GM19239 (cell line): ENCODE results near the gene PDE9A.
"Not testable (repeated sequence)": the region's sequence is repeated elsewhere in the genome, so short reads cannot be mapped to it uniquely, and the experiment has no call there.

Experiments used
- DNase-seq: peaks from one replicate; pipeline ENCODE4 v3.0.0; 2011; ENCODE audit warnings: low spot score; ENCODE audit not compliant: insufficient read length
- FAIRE-seq: peaks from 2 replicates; lab custom pipeline; 2011; peaks lifted over from hg19 to GRCh38; lab: Jason Lieb, UNC

The PDE9A gene

DNA sequence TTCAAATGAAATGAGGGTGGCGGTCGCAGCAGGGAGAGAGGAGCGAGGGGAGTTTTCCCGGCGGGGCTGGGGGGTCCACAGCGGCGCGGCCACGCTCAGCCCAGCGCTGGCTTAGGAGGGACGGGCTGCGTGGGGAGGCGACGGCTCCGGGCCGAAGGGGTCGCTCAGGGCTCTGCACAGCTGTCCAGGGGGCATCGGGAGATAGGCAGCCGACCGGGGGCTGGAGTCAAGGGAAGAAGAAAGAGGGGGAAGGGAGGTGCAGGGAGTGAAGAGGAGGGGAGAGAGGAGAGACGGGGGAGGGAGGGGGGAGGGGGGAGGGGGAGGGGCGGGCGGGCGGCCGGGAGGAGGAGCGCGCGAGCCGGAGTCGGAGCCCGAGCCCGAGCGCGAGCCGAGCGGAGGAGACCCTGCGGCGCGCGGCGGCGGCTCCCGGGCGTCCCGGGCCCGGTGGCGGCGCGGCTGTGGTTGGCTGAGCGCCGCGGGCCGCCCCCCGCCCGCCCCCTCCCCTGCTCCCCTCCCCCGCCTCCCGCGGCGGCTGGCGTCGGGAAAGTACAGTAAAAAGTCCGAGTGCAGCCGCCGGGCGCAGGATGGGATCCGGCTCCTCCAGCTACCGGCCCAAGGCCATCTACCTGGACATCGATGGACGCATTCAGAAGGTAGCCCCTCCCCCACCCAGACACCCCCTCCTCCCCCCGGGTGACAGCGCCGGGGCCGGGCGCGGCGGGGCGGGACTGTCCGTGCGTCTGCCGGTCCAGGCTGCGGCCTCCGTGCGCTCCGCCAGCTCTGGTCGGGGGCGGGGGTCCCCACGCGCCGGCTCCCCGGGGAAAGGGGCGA is at the start of gene PDE9A:
Gene PDE9A, plus strand, starts transcription at position 391 of the 831 bp plus-strand sequence. Its CDS starts 194 bp downstream, at position 585.
- FAIRE-seq (no peak), DNase-seq (no peak)

GRCh38 chr21:42607102-42607501 is 46.3 kb upstream of the PDE9A start:
- DNase-seq (no peak), FAIRE-seq (no peak)

DNA sequence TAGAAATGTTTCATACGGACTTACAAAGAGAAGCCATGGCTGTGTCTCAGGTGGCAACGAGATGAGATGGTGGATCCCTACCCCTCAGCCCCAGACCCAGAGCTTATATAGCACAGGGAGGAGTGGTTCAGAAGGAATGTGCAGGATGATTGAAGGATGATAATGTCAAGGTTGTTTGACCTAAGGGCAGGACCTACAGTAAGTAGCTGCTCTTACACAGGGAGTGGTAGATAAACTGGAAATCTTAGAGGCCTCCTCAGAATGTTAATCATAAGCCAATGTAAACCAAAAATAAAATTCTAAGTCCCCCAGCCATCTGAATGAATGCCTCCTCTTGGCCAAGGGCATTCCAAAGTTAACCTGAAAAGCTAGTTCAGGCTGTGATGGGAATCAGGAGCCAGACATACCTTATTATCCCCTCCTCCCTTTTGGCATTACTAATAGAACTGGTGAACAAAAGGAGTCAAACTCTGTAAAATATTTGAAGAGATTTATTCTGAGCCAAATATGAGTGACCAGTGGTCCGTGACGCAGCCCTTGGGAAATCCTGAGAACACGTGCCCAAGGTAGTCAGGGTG is 45.8 kb upstream of the PDE9A start:
- FAIRE-seq (no peak), DNase-seq (no peak)

DNA sequence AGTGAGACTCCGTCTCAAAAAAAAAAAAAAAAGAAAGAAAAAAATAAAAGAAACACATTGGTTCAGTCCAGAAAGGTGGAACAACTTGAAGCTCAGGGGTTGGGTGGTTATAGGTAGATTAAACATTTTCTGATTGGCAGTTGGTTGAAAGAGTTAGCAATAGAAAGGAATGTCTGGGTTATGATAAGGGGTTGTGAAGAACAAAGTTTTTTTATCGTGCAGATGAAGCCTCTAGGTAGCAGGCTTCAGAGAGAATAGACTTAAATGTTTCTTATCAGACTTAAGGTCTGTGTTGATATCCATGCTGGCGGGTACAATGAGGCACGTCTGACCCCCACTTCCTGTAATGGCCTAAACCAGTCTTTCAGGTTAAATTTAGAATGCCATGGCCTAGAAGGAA is 45.0 kb upstream of the PDE9A start:
- DNase-seq (no peak), FAIRE-seq (no peak)

DNA sequence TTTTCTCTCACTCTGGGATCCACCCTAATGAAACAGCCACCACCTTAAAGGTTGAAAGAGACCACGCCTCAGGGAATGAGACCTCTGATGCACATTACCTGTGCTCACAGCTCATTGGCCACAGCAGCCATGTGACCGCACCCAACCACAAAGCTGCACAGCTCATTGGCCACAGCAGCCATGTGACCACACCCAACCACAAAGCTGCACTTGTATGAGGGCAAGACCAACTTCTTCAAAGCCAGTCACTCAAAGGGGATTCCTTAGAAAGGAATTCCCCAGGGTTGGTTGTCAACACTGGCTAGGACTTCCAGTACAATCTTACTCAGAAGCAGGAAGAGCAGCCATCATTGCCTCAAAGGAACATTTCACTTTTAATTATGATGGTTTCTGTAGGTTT is 43.6 kb upstream of the PDE9A start:
- FAIRE-seq (peak; percentile 74), DNase-seq (no peak)

DNA sequence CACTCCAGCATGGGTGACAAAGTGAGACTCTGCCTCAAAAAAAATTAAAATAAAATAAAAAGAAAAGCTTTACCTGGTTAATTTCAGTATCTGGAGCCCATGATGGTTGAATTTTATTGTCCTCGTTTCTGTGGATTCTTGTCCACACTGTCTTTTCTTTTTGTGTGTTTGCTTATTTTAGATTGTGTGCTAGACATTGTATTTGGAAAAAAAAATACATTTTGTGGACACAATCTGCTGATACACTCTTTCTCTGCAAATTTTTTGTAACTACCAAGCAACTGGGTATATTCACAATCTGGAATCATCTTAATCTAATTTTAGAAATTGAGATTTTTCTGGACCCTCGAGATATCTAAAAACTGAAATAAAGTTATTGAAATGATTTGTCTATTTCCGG is 41.6 kb upstream of the PDE9A start:
- DNase-seq (no peak), FAIRE-seq (no peak)

- no peak for FAIRE-seq
- DNase-seq: no peak
Measured at GRCh38 chr21:42612390-42612789, 41.0 kb upstream of the PDE9A start.

GRCh38 chr21:42613756-42614155 is 39.7 kb upstream of the PDE9A start:
- FAIRE-seq (no peak), DNase-seq (no peak)

GRCh38 chr21:42614396-42614795 is 39.0 kb upstream of the PDE9A start:
- FAIRE-seq (no peak), DNase-seq (no peak)

- peak; percentile 45 for FAIRE-seq
- DNase-seq: no peak
Measured at GRCh38 chr21:42614811-42615351, 38.5 kb upstream of the PDE9A start.

GRCh38 chr21:42615377-42615776 is 38.0 kb upstream of the PDE9A start:
- not testable (repeated sequence) for FAIRE-seq, DNase-seq

DNA sequence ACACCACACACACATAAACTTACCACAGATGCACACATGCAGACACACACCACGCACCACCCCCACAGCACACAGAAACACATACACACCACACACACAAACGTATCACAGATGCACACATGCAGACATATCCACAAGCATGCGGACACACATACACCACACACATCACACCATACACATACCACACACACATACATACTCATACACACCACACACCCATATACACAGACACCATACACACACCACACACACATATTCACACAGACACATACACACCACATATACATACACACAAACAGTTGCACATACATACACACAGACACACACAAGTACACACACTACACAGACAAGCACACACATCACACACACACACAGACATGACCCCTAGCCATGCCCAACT is 37.5 kb upstream of the PDE9A start:
- no peak for DNase-seq
- no peak for FAIRE-seq

DNA sequence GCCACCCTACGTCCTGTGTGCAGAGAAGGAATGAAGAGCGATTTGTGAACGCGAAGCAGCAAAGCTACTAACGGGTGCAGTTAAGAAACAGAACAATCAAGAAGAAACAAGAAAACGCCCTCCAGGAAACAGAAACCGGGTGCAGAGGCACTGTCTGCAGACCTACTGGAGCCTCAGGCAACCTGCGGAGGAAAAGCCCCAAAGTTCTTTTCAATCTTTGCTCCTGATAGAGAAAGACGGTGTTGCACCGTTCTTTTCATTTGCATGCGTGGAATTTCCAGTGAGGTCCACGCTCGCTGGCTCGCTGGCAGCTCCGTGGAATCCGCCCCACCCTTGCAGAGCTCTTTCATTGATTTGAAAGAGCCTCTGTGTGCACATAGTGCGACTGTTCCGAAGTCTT is 37.0 kb upstream of the PDE9A start:
- no peak for DNase-seq
- FAIRE-seq: no peak

- DNase-seq (no peak), FAIRE-seq (no peak)
Measured at GRCh38 chr21:42616941-42617340, 36.5 kb upstream of the PDE9A start.

DNA sequence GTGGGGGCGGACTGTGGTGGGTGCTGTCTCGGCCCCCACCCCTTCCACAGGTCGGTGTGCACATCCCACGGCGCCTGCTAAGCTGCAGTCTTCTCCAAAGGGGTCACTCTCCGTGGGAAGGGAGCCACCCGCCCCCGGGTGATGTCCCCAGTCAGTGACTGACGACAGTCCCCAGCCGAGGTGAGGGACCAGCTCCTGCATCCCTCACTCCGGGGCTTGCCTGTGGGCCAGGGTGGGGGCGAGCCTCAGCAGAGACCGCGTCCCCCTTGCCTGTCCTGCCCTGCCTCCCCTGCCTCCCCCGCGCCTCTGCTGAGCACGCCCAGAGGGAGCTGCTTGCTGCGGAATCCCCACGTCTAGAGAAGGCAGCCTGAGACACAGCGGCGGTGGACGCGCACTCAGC is 35.9 kb upstream of the PDE9A start:
- no peak for DNase-seq
- FAIRE-seq: no peak

DNA sequence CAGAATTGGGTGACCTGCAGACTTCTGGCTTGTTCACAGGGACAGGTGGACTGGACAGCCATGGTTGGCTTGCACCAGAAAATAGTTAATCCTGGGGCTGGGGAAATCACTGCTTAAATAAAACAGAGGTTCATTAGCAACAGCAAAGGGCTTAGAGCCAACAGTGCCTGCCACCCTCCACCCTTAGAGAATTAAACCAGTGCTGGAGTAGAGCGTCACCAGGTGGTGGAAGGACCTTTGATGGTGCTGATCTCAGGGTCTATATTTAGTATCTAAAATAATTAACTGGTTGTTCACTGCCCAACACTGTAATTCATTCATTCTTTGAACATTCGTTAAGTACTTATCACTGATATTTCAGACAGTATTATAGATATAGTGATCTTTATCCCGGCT is 34.7 kb upstream of the PDE9A start:
- FAIRE-seq (no peak), DNase-seq (no peak)

DNA sequence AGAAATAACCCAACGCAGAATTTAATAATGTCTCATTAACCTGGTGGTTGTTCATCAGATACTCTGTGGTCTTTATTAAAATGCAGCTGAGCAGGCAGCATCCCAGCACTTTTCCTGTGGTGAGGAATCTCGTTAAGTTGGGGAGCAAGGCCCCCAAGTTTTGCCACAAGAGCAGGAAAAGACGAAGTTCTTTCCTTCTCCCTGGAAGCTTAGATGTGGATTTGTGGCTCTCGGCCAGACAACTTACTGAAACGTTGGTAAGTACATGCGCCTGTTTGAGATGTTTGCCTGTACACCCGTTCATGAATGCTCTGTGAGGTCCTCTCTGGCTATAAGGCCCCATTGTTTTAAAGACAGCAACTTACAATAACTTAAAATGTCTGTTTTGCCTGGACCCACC is 34.3 kb upstream of the PDE9A start:
- DNase-seq (no peak), FAIRE-seq (no peak)

- FAIRE-seq (no peak), DNase-seq (no peak)
Measured at GRCh38 chr21:42619841-42620240, 33.6 kb upstream of the PDE9A start.

- FAIRE-seq: no peak
Measured at GRCh38 chr21:42621166-42621818, 32.1 kb upstream of the PDE9A start.

GRCh38 chr21:42621819-42622177 is 31.6 kb upstream of the PDE9A start:
- DNase-seq: no peak
- FAIRE-seq: no peak

More at GRCh38 chr21:42621166-42621818, 32.1 kb upstream of the PDE9A start:
- no peak for DNase-seq

- DNase-seq (no peak), FAIRE-seq (no peak)
Measured at GRCh38 chr21:42622284-42622683, 31.1 kb upstream of the PDE9A start.
